ENCODE measurements around the gene CHP1.
"Not testable (repeated sequence)": the region's sequence is repeated elsewhere in the genome, so short reads cannot be mapped to it uniquely, and the experiment has no call there.

Gene CHP1

GRCh38 chr15:41258750-41259471 is 27.8 kb downstream of the CHP1 start:
- no peak for DNase-seq

GRCh38 chr15:41259546-41260189 is 28.6 kb downstream of the CHP1 start:
- DNase-seq, result no peak

- DNase-seq, result not testable (repeated sequence)
Measured at GRCh38 chr15:41260924-41261323, 29.9 kb downstream of the CHP1 start.

GRCh38 chr15:41262571-41262970 is 31.5 kb downstream of the CHP1 start:
- no peak for DNase-seq

- DNase-seq, result no peak
Measured at GRCh38 chr15:41263891-41264351, 32.9 kb downstream of the CHP1 start.

- DNase-seq, result no peak
Measured at GRCh38 chr15:41269887-41270286, 38.8 kb downstream of the CHP1 start.

GRCh38 chr15:41276831-41277230 is 45.8 kb downstream of the CHP1 start:
- no peak for DNase-seq

GRCh38 chr15:41278319-41278718 is 47.3 kb downstream of the CHP1 start:
- no peak for DNase-seq

GRCh38 chr15:41279535-41280283 is 48.6 kb downstream of the CHP1 start:
- DNase-seq, result no peak

- DNase-seq, result no peak
Measured at GRCh38 chr15:41281236-41281635, 50.2 kb downstream of the CHP1 start.

- DNase-seq, result not testable (repeated sequence)
Measured at GRCh38 chr15:41282436-41282835, 51.4 kb downstream of the CHP1 start.

GRCh38 chr15:41282980-41283652 is 52.0 kb downstream of the CHP1 start:
- not testable (repeated sequence) for DNase-seq

- peak; percentile 97 for DNase-seq
Measured at GRCh38 chr15:41283653-41284426, 52.8 kb downstream of the CHP1 start.

GRCh38 chr15:41284427-41285177 is 53.5 kb downstream of the CHP1 start:
- DNase-seq, result no peak

- DNase-seq, result no peak
Measured at GRCh38 chr15:41285285-41285684, 54.2 kb downstream of the CHP1 start.

- no peak for DNase-seq
Measured at GRCh38 chr15:41286665-41287333, 55.7 kb downstream of the CHP1 start.

- DNase-seq, result no peak
Measured at GRCh38 chr15:41288464-41288863, 57.4 kb downstream of the CHP1 start.

- DNase-seq, result no peak
Measured at GRCh38 chr15:41289953-41290352, 58.9 kb downstream of the CHP1 start.

- no peak for DNase-seq
Measured at GRCh38 chr15:41291065-41291631, 60.1 kb downstream of the CHP1 start.

GRCh38 chr15:41292521-41292920 is 61.5 kb downstream of the CHP1 start:
- DNase-seq, result no peak

- not testable (repeated sequence) for DNase-seq
Measured at GRCh38 chr15:41301139-41301538, 70.1 kb downstream of the CHP1 start.

Data from NCI-H1048 (cell line).